CD4-positive, alpha-beta T cell treated with Interleukin-15 for 4 hours (primary cell): ENCODE results near the gene ANTXR1.

ENCODE experiments used
- DNase-seq: peaks from one replicate; pipeline ENCODE4 v3.0.0-alpha.2; 2020; ENCODE audit warnings: low spot score

Gene ANTXR1

DNA sequence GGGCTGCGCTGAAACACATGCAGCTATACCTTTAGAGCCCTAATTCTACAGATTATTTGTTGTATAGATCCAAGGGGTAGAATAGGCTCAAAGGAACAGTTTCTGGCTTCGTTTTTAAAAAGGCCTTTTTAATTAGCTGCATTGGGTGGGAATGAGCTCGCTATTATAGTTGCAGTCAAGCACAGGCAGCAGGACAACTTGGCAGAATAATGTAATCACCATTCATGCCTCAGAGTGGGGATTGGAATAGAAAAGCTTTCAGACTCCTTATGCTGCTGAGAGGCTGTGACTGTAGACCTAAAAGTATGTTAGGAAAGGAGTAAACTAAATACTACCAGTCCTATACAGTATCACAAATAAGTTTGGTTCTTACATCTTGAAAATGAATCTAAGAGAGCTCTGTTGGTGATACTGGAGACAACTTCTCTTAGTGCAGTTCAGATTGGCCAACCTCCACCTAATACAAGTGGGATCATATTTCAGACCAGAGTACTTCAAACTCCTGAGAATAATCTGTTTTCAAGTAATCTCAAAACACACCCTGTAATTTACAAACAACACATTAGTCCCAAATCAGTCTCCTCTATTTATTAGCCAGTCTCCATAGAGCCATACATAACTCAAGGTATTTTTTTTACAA, 121.4 kb downstream of the ANTXR1 start:
- DNase-seq = no peak

DNA sequence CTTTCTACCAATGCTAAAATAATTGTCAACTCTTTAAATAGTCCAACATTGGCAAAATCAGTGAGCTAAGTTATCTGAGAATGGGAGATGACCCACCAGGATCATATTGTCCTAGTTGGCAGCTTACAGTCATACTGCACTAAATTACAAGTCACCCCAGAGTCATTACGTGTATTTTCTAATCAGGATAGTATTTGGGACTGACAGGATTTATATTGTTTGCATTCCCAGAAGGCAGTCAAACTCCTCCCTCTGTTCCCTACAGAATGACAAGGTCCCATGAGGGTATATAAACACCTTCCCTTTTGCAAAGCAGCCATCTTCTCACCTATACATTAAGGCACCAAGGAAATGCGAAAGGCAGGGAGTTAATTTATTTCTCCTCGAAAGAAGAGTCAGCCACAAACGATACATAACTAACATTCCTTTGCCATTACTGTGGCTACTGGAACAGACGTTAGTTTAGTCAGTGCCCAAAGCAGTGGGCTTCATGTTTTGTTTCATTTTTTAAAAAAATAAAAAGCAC, 125.3 kb downstream of the ANTXR1 start:
- no peak for DNase-seq

GRCh38 chr2:69138793-69139459, 125.9 kb downstream of the ANTXR1 start:
- no peak for DNase-seq

DNA sequence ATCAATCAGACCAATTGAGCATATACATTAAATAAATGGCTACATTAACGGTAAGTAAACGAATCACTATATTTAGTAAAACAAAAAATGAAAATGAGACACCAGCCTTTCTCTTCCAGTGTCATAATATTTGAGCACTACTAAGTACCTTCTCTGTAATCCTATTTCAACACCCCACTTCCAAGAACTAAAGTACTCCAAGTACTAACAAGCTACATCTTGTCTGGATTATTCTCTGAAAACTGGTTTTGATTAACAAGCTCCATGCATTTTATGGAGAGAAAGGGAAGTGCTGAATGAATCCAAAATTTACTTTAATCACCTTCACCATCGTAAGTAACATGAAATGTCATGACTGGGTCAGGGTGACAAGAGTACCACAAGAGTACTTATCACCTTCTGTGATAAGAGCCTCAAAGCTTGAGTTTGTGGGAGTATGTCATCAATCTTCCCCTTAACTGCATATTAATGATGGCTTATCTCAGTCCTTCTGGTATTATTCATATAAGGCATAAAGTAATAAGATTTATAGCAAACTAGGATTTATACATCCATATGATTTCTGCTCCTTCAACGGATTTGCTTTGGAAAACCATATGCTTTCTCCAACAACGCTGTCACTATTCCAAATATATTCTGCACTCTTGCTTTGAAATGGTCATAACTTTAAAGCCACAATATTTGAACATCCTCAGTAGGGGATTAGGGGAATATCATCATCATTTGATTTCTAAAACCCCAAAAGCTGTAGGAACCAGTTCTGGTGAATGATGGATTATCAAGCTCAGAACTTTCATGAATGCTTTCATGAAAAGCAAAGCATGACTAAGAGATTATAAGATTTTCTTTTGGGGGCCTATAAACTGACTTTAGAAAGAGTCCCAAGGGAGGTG, 127.0 kb downstream of the ANTXR1 start:
- no peak for DNase-seq

DNA sequence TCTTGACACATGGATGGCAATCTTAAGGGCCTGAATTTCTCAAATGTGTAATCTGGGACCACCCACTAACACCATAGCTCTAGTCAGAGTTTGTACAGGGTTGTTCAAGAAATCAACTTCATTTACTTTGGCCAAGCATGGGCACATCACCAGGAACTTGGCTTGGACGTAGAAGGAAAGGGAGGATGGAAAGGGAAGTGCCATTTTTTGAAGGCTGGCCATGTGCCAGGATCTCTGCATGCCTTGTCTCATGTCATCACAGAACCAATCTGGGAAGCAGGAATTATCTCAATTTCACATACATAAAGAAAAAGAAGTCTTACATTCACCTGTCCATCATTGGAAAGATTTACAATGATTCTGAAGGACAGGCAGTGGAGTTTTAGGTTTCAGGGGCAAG, 128.1 kb downstream of the ANTXR1 start:
- DNase-seq = no peak

DNA sequence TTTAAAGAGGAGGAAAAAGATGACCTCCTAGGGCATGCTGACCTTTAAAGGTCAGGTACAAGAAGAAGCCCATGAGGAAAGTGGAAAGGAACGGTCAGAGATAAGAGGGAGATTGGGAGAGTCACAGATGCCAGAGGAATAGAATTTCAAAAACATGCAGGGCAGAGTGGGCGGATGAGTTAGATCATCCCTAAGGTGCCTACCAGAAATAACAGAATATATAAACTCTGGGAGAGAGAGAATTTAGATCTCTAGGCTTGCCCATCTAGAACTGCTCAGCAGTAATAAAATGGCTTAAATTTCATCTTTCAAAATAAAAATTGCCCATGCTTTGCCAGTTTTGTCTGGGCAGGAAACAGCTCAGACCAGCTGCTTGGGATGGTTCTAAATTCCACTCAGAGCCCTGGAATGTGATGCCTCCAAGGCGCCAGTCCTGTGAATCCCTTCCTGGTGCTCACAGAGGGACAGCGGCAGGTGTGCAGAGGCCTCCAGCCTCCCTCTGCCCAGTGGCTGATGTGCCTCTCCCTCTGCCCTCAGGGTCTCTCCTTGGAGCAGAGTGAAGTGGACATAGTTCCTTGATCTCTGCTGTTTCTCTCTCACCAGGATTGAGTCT, 130.9 kb downstream of the ANTXR1 start:
- no peak for DNase-seq

- no peak for DNase-seq
Measured at GRCh38 chr2:69145204-69145603, 132.2 kb downstream of the ANTXR1 start.

- DNase-seq = no peak
Measured at GRCh38 chr2:69147841-69148533, 135.0 kb downstream of the ANTXR1 start.

DNA sequence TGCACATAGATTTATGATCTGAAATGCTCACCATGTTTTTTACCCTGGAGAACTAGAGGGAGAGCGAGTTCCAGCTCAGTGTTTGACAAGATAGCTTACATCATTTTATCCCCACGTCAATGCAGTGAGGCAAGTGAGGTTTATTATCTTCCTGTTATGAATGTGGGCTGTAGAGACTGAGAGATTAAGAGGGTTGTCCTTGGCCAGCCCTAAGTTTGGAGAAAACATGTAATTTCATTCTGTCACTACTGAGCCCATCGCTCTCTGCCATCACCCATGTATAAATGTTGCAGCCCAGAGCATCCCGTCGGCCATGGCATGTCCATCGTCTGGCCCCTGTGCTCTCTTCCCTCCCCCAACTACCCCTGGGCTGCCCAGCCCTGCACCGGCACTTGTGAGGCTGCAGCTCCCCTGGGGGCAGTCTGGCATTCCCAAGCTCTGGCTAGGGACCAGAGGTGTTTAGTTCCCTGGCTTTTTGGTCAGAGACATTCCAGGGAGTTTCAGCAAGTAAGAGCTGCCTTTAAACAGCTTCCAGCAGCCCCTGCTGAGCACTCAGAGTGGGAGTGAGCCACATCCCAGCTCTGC, 136.7 kb downstream of the ANTXR1 start:
- no peak for DNase-seq

DNA sequence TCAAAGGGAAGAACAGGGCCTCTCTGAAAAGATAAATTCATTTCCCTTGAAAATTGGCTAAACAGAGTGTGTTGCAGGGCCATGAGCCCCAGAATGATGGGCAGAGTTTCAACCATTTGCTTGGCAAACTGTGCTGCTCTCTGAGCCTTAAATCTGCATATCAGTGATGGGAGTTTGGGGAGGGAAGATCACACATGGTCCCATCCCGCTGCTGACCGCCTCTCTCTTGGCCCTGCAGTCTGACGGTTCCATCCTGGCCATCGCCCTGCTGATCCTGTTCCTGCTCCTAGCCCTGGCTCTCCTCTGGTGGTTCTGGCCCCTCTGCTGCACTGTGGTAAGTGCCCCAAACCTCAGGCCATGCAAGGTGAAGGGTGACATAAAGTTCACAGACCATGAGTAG, 139.0 kb downstream of the ANTXR1 start:
- DNase-seq = no peak

DNA sequence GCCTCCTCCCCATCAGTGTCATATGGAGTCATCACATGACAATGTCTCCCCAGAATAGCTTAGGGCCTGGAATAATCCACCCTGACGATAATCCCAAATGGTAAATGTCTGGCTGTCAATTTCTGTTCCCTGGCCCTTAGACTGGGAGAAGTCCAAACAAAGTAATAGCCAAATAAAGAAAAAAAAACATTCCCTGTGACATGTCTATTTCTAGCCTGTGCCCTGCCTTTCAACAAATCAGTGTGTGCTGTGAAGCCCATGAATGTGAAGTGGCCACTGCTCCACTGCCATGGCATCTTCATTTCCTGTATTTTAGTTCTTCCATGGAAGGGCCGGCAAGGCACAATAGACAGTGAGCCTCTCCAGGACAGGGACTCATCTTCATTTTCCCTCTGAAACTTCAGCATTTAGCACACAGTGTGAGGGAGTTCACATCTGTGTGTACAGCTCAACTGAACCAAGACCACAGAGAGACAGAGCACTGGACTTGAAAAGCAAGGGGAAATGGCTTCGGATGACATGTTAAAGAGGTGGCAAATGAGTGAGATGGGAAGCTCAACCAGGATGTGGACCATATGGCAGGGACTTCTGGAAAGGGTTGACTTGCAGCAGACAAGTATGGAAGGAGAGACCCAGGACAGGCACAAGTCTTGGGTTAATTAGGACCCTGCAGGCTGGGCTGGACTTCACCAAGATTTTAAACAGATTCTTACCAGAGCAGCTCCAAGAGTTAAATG, 140.0 kb downstream of the ANTXR1 start:
- DNase-seq = no peak

DNA sequence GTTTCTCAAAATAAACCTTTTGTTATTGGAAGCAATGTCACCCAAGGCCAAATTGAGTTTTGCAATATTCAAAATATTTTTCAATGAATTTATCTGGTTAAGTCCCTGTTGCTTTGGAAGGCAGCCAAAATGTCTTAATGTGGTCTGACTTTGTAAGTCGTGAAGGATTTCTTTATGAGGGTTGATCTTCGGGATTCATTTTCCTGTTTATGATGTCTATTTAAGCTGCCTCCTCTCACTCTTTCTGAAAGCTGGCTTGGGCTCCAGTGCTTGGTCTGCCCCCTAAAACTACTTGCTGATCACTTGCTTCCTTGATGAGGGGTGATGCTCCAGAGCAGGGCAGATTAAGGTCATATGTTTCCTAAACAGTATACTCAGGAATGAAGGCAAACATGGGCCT, 141.1 kb downstream of the ANTXR1 start:
- no peak for DNase-seq

DNA sequence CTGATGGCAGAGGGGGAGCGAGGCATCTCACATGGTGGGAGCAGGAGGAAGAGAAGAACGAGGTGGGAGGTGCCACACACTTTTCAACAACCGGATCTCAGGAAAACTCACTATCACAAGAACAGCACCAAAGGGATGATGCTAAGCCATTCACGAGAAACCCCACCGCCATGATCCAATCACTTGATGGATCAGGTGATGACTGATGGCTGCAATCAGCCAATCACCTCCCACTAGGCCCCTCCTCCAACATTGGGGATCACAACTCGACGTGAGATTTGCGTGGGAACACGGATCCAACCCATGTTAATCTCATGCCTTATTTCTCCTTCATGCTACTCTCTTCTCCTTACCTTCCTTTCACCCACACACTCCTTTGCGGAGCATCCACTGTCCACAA, 143.6 kb downstream of the ANTXR1 start:
- no peak for DNase-seq

- no peak for DNase-seq
Measured at GRCh38 chr2:69157441-69157840, 144.5 kb downstream of the ANTXR1 start.

DNA sequence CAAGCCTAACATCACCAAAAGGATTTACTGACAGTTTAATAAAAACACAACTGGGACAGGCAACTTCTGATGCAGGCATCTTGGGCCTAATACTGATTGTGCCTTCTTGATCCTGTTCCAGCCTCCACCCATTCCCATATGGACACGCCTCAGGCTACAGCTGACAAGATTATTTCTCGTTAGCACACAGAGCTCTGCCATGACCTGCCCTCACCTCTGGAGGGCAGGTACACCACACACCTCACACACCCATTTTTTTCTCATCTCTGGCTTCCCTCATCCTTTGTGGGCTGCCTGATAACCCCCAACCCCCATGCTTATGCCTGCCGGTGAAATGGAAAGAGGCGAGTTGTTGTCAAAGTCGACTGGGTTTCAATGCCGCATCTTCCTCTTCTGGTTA, 147.0 kb downstream of the ANTXR1 start:
- no peak for DNase-seq

DNA sequence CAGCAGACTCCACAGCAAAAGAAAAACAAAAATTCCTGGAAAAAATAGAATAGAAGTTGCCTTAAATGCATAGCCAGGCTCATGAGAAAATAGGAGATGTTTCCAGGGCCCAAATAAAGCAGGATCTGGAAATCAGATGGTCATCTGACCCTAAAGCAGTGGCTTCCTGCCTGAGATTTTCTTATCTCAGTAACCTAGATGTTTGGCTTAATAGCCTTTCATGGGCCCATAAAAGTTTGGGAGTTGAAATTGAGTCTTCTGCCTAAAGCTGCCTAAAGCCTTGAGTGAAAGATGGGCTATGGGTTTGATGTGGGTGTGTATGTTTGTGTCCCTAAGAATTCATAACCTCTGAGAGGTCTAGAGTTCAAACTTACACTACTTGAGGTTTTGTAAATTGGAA, 149.1 kb downstream of the ANTXR1 start:
- no peak for DNase-seq

DNA sequence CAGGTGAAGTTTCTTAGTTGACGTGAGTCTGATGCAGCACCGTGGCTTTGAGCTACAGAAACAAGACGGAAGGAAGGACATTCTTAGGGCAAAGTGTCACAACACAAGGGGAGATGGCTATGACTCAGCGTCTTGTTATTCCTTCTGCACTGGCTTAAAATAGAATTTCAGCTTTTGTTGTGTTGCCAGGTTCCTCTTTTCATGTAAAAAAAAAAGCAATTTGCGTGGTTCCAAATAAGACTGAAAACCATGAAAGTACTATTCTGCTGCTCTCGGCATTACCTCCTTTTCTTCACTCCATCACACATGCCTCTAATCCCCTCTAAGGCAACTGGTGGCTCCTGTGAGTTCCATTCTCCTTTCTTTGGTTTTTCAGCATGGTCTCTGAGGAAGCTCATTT, 150.1 kb downstream of the ANTXR1 start:
- no peak for DNase-seq

- DNase-seq = no peak
Measured at GRCh38 chr2:69163556-69163955, 150.6 kb downstream of the ANTXR1 start.

DNA sequence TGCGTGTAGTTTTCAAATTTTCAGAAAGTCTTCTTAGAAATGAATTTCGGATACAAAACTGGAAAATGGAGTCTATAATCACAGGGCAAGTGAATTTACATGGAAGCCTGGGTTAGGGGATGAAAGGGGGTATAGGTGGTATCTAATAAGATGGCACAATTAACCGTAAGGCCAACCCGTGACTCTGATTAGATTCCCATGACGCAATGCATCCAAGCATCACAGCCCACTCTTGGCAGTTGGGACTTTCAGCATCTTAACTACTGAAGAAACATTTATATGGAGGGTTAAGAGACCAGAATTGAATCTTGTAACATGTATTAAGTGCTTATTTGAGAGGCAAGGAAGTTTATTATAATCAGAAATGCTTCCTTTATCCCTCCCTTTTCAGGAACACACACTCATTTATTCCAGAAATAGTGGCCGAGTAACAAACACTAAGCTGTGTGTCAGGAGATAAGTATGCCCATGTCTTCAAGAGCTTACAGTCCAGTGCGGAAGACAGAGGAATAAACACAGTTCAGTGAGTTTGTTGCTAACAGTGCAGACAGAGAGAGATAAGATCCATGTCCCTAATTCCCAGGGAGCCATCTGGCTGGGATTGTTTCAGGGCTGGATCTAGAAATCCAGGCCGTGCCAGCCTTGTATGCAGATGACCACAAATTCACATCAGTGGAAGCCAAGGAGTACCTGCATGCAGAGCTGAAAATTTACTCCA, 151.2 kb downstream of the ANTXR1 start:
- DNase-seq = no peak
